Keratinocyte (primary cell): Measurements from ENCODE around the gene NPSR1. TPM values are rescaled to one million over a fixed set of nuclear protein-coding genes. Genes with fewer than 3 reads are reported as not detected.
"Not testable (repeated sequence)": the region's sequence is repeated elsewhere in the genome, so short reads cannot be mapped to it uniquely, and the experiment has no call there.

Source experiments
- DNase-seq: peaks from one replicate; pipeline ENCODE4 v3.0.0-alpha.2; 2011; ENCODE audit warnings: low read depth, missing footprints, low spot score
- FAIRE-seq: peaks from 2 replicates; lab custom pipeline; 2011; peaks lifted over from hg19 to GRCh38; lab: Jason Lieb, UNC
- H2AFZ ChIP-seq: 2 replicates; pipeline ENCODE4 v1.6.0; 2012; ENCODE audit warnings: low read length, control low read depth, inconsistent platforms; ENCODE audit not compliant: control insufficient read depth
- H3K27ac ChIP-seq: 2 replicates; pipeline ENCODE4 v1.5.1; 2011; ENCODE audit warnings: low read length; ENCODE audit not compliant: control insufficient read depth, insufficient read depth
- H3K27me3 ChIP-seq: 3 replicates; pipeline ENCODE4 v1.6.0; 2011; ENCODE audit warnings: low read length; ENCODE audit not compliant: control insufficient read depth, insufficient read depth; ENCODE audit errors: extremely low read depth
- H3K36me3 ChIP-seq, 2 experiments: 2 replicates in 1 of 2; 3 replicates in 1 of 2; pipeline ENCODE4 v1.5.1; 2011; ENCODE audit warnings: low read length in 2 of 2, mild to moderate bottlenecking in 1 of 2; ENCODE audit not compliant: control insufficient read depth in 2 of 2, insufficient read depth in 2 of 2; ENCODE audit errors: extremely low read depth in 1 of 2
- H3K4me1 ChIP-seq: 3 replicates; pipeline ENCODE4 v1.5.1; 2011; ENCODE audit warnings: low read length; ENCODE audit not compliant: control insufficient read depth, insufficient read depth; ENCODE audit errors: extremely low read depth
- H3K4me2 ChIP-seq: 3 replicates; pipeline ENCODE4 v1.6.0; 2011; ENCODE audit warnings: low read depth, low read length; ENCODE audit not compliant: control insufficient read depth, insufficient read depth; ENCODE audit errors: extremely low read depth
- H3K4me3 ChIP-seq, 3 experiments: fragments of 200-600 bp in 1 of 3; sonication (generic) in 1 of 3; 2 replicates in 2 of 3; 3 replicates in 1 of 3; pipeline ENCODE4 v1.5.1; 2011 to 2016; ENCODE audit warnings: low read length in 3 of 3, mild to moderate bottlenecking in 3 of 3, control low read depth in 2 of 3, inconsistent platforms in 1 of 3, low read depth in 1 of 3, mixed read lengths in 1 of 3, mixed run types in 1 of 3, moderate library complexity in 1 of 3; ENCODE audit not compliant: control insufficient read depth in 2 of 3, insufficient read depth in 2 of 3; ENCODE audit errors: extremely low read depth in 1 of 3
- H3K79me2 ChIP-seq: 2 replicates; pipeline ENCODE4 v1.6.0; 2012; ENCODE audit warnings: low read length; ENCODE audit not compliant: control insufficient read depth, insufficient read depth
- H3K9ac ChIP-seq: 3 replicates; pipeline ENCODE4 v1.6.0; 2011; ENCODE audit warnings: low read length; ENCODE audit not compliant: control insufficient read depth, insufficient read depth; ENCODE audit errors: extremely low read depth
- H3K9me1 ChIP-seq: 3 replicates; pipeline ENCODE4 v1.6.0; 2011; ENCODE audit warnings: low read length; ENCODE audit not compliant: control insufficient read depth, insufficient read depth; ENCODE audit errors: extremely low read depth
- H3K9me3 ChIP-seq: 2 replicates; pipeline ENCODE4 v1.5.1; 2012; ENCODE audit warnings: low read depth, low read length; ENCODE audit not compliant: control insufficient read depth
- H4K20me1 ChIP-seq: 3 replicates; pipeline ENCODE4 v1.6.0; 2011; ENCODE audit warnings: low read length; ENCODE audit not compliant: control insufficient read depth, insufficient read depth; ENCODE audit errors: extremely low read depth
- CTCF ChIP-seq, 3 experiments: IDR thresholded peaks in 1 of 3; conservative IDR thresholded peaks in 1 of 3; optimal IDR thresholded peaks in 1 of 3; 2 replicates in 2 of 3; 3 replicates in 1 of 3; pipeline versions ENCODE3 to v1.5.1; 2011; ENCODE audit warnings: low read length in 3 of 3, mild to moderate bottlenecking in 3 of 3, moderate library complexity in 2 of 3, control low read depth in 1 of 3, inconsistent platforms in 1 of 3; ENCODE audit not compliant: insufficient read depth in 2 of 3; ENCODE audit errors: extremely low read depth in 1 of 3
- EZH2 ChIP-seq: IDR thresholded peaks from one replicate; pipeline ENCODE4 v1.6.1; 2012; ENCODE audit warnings: inconsistent platforms, mild to moderate bottlenecking, low read length, moderate library complexity
- dilution Hi-C: fragments of 300-500 bp; cut with MboI; formaldehyde crosslinking; loops from one replicate; pipeline ENCODE4 v1.7.0; 2020; ENCODE audit warnings: low sequenced_read_pairs; ENCODE audit not compliant: extremely low pct_ligation_motif_present
- polyA plus RNA-seq, 5 experiments: library from polyadenylated mRNA; depleted of rRNA in 3 of 5; stranded (reverse) in 3 of 5; stranded (forward) in 1 of 5; unstranded in 1 of 5; fragments of >200 nt; gene quantifications; 1 replicate in 1 of 5; 2 replicates in 3 of 5; 3 replicates in 1 of 5; pipeline versions ENCODE4 v1.2.1 to v1.2.3, GENCODE V29; 2011 to 2012; ENCODE audit warnings: missing spikeins in 2 of 5, low read depth in 1 of 5, low replicate concordance in 1 of 5

The NPSR1 gene
- polyA plus RNA-seq, 1 donor (not counting 4 experiments of a cell fraction or from before 2014, with no cell fraction given): not detected

- dilution Hi-C loops: no loop called here
- Histone ChIP-seq H3K27me3 (no peaks in the 10 kb centered on the region), H3K4me3 (no peak overlapping the region), H3K4me2 (no peak overlapping the region), H4K20me1 (no peaks in the 10 kb centered on the region), H3K9me1 (no peaks in the 10 kb centered on the region), H3K9ac (no peak overlapping the region), H3K9me3 (no peaks in the 10 kb centered on the region), H3K27ac (no peak overlapping the region), H3K36me3 (no peaks in the 10 kb centered on the region), H3K4me1 (no peaks in the 10 kb centered on the region), H2AFZ (no peak overlapping the region), H3K79me2 (no peaks in the 10 kb centered on the region)
- DNase-seq (no peak), FAIRE-seq (no peak)
- no peak for TF ChIP-seq CTCF (optimal IDR thresholded peaks at IDR 0.05 in 1 of 3, IDR thresholded peaks at IDR 0.05 in 1 of 3, conservative IDR thresholded peaks at IDR 0.05 in 1 of 3; ENCODE audit: extremely low read depth in 1 of 3, insufficient read depth in 2 of 3, low read length in 3 of 3)
- no peak for TF ChIP-seq EZH2
Measured at GRCh38 chr7:34807548-34808340, 149.7 kb downstream of the NPSR1 start.

- H4K20me1 ChIP-seq, FAIRE-seq, H2AFZ ChIP-seq, H3K36me3 ChIP-seq, DNase-seq, H3K79me2 ChIP-seq, dilution Hi-C loops, H3K27me3 ChIP-seq, H3K9me1 ChIP-seq, H3K4me1 ChIP-seq, H3K27ac ChIP-seq, H3K9ac ChIP-seq, H3K4me3 ChIP-seq, H3K4me2 ChIP-seq, H3K9me3 ChIP-seq: not testable (repeated sequence)
Measured at GRCh38 chr7:34814203-34814842, 156.3 kb downstream of the NPSR1 start.
